Measurements from ENCODE around the gene PSME4. TPM values are rescaled to one million over a fixed set of nuclear protein-coding genes. Genes with fewer than 3 reads are reported as not detected.
"Not testable (repeated sequence)": the region's sequence is repeated elsewhere in the genome, so short reads cannot be mapped to it uniquely, and the experiment has no call there.

Gene PSME4
- polyA plus RNA-seq, 4 donors = 53.1 to 64.6 (median 58.7) TPM

- peak in 1 of 4 donors; percentile 13 for DNase-seq (ENCODE audit: low read depth in 4 of 4, low spot score in 3 of 4)
Observed at GRCh38 chr2:53969285-53969967, 1.4 kb downstream of the PSME4 start.

GRCh38 chr2:53964987-53965687 lies 5.7 kb downstream of the PSME4 start:
- DNase-seq (ENCODE audit: low read depth in 4 of 4, low spot score in 3 of 4) = no peak

GRCh38 chr2:53964257-53964952 lies 6.4 kb downstream of the PSME4 start:
- DNase-seq (ENCODE audit: low read depth in 4 of 4, low spot score in 3 of 4) = no peak

- DNase-seq (ENCODE audit: low read depth in 4 of 4, low spot score in 3 of 4) = not testable (repeated sequence)
Observed at GRCh38 chr2:53961478-53962216, 9.1 kb downstream of the PSME4 start.

- no peak for DNase-seq (ENCODE audit: low read depth in 4 of 4, low spot score in 3 of 4)
Observed at GRCh38 chr2:53960476-53960875, 10.3 kb downstream of the PSME4 start.

GRCh38 chr2:53958443-53958842 lies 12.3 kb downstream of the PSME4 start:
- DNase-seq (ENCODE audit: low read depth in 4 of 4, low spot score in 3 of 4) = no peak

- no peak for DNase-seq (ENCODE audit: low read depth in 4 of 4, low spot score in 3 of 4)
Observed at GRCh38 chr2:53952519-53952918, 18.3 kb downstream of the PSME4 start.

GRCh38 chr2:53949457-53949856 lies 21.3 kb downstream of the PSME4 start:
- no peak for DNase-seq (ENCODE audit: low read depth in 4 of 4, low spot score in 3 of 4)

GRCh38 chr2:53945538-53945937 lies 25.3 kb downstream of the PSME4 start:
- DNase-seq (ENCODE audit: low read depth in 4 of 4, low spot score in 3 of 4) = no peak

- no peak for DNase-seq (ENCODE audit: low read depth in 4 of 4, low spot score in 3 of 4)
Observed at GRCh38 chr2:53944542-53944941, 26.3 kb downstream of the PSME4 start.

GRCh38 chr2:53942280-53942679 lies 28.5 kb downstream of the PSME4 start:
- DNase-seq (ENCODE audit: low read depth in 4 of 4, low spot score in 3 of 4) = no peak

- no peak for DNase-seq (ENCODE audit: low read depth in 4 of 4, low spot score in 3 of 4)
Observed at GRCh38 chr2:53941749-53942148, 29.0 kb downstream of the PSME4 start.

- no peak for DNase-seq (ENCODE audit: low read depth in 4 of 4, low spot score in 3 of 4)
Observed at GRCh38 chr2:53939656-53940055, 31.1 kb downstream of the PSME4 start.

GRCh38 chr2:53938904-53939303 lies 31.9 kb downstream of the PSME4 start:
- DNase-seq (ENCODE audit: low read depth in 4 of 4, low spot score in 3 of 4) = no peak

- DNase-seq (ENCODE audit: low read depth in 4 of 4, low spot score in 3 of 4) = no peak
Observed at GRCh38 chr2:53933329-53933728, 37.5 kb downstream of the PSME4 start.

GRCh38 chr2:53926321-53926720 lies 44.5 kb downstream of the PSME4 start:
- DNase-seq (ENCODE audit: low read depth in 4 of 4, low spot score in 3 of 4) = not testable (repeated sequence)

GRCh38 chr2:53913721-53914120 lies 57.1 kb downstream of the PSME4 start:
- DNase-seq (ENCODE audit: low read depth in 4 of 4, low spot score in 3 of 4) = no peak

GRCh38 chr2:53911434-53912189 lies 59.2 kb downstream of the PSME4 start:
- DNase-seq (ENCODE audit: low read depth in 4 of 4, low spot score in 3 of 4) = no peak

GRCh38 chr2:53907582-53907981 lies 63.2 kb downstream of the PSME4 start:
- DNase-seq (ENCODE audit: low read depth in 4 of 4, low spot score in 3 of 4) = no peak

- DNase-seq (ENCODE audit: low read depth in 4 of 4, low spot score in 3 of 4) = no peak
Observed at GRCh38 chr2:53905396-53905795, 65.4 kb downstream of the PSME4 start.

Measured in right renal pelvis (tissue), 4 donors.